ENCODE data around the gene EDN1.

Gene EDN1

DNA sequence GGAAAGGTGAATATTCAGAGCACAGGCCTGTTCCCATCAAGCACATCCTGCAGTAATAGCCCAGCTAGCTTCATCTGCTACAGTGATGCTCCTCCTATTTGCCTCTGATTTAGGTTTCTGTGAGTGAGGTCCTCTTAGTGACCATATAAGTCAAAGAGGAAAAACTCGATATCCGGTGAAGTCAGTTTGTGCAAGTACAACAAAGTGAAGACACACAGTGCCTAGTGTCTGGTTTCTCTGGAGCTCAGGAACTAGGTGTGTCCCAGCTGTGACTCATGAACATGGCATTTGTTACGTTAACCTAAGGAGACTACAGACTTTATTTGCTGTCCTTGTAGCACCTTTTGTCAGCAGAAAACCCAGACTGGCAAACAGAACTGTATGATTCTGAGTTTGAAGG lies 33.9 kb downstream of the EDN1 start:
- TF ChIP-seq, protein P1, sequence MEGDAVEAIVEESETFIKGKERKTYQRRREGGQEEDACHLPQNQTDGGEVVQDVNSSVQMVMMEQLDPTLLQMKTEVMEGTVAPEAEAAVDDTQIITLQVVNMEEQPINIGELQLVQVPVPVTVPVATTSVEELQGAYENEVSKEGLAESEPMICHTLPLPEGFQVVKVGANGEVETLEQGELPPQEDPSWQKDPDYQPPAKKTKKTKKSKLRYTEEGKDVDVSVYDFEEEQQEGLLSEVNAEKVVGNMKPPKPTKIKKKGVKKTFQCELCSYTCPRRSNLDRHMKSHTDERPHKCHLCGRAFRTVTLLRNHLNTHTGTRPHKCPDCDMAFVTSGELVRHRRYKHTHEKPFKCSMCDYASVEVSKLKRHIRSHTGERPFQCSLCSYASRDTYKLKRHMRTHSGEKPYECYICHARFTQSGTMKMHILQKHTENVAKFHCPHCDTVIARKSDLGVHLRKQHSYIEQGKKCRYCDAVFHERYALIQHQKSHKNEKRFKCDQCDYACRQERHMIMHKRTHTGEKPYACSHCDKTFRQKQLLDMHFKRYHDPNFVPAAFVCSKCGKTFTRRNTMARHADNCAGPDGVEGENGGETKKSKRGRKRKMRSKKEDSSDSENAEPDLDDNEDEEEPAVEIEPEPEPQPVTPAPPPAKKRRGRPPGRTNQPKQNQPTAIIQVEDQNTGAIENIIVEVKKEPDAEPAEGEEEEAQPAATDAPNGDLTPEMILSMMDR (conservative IDR thresholded peaks at IDR 0.05; ENCODE audit: low read depth, low read length): no peak
- Histone ChIP-seq H3K9ac (no peak overlapping the region), H3K4me3 (IDR thresholded peaks at IDR 0.05; ENCODE audit: insufficient read depth, low read depth, low read length) (no peak overlapping the region), H3K36me3 (ENCODE audit: insufficient read depth) (no peaks in the 10 kb centered on the region), H3K4me2 (no peak overlapping the region), H3K79me2 (ENCODE audit: insufficient read depth, low read depth) (no peaks in the 10 kb centered on the region), H3K27me3 (ENCODE audit: insufficient read depth, low read depth) (no peaks in the 10 kb centered on the region), H3K27ac (no peak overlapping the region), H3K4me1 (ENCODE audit: low read depth, poor library complexity, severe bottlenecking) (no peaks in the 10 kb centered on the region), H2AFZ (ENCODE audit: low read depth) (no peak overlapping the region), H4K20me1 (ENCODE audit: insufficient read depth) (no peaks in the 10 kb centered on the region)

DNA sequence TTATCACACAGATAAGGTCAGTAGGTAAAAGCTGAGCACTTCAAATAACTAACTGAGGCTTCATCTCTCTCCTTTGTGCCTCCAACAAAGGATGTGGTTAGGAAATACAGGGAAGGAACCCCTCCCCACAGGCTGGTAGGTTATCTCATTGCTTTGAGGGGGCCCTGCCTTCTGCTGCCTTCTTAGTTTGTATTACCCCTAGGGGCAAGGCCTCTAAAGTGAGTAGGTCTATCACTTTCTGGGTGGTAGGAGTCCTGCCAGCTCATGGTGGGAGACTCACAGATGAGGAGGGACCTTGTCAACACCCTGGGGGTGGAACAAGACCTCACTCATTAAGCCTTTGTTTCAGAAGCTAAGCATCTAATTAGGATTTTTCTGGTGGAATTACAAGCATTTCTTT lies 34.6 kb downstream of the EDN1 start:
- Histone ChIP-seq H3K4me3 (IDR thresholded peaks at IDR 0.05; ENCODE audit: insufficient read depth, low read depth, low read length) (no peak overlapping the region), H3K79me2 (ENCODE audit: insufficient read depth, low read depth) (no peaks in the 10 kb centered on the region), H2AFZ (ENCODE audit: low read depth) (no peak overlapping the region), H3K4me1 (ENCODE audit: low read depth, poor library complexity, severe bottlenecking) (no peaks in the 10 kb centered on the region), H3K27me3 (ENCODE audit: insufficient read depth, low read depth) (no peaks in the 10 kb centered on the region), H3K9ac (no peak overlapping the region), H3K27ac (no peak overlapping the region), H3K36me3 (ENCODE audit: insufficient read depth) (no peaks in the 10 kb centered on the region), H3K4me2 (no peak overlapping the region), H4K20me1 (ENCODE audit: insufficient read depth) (no peaks in the 10 kb centered on the region)
- TF ChIP-seq, protein P1 (conservative IDR thresholded peaks at IDR 0.05; ENCODE audit: low read depth, low read length): no peak

DNA sequence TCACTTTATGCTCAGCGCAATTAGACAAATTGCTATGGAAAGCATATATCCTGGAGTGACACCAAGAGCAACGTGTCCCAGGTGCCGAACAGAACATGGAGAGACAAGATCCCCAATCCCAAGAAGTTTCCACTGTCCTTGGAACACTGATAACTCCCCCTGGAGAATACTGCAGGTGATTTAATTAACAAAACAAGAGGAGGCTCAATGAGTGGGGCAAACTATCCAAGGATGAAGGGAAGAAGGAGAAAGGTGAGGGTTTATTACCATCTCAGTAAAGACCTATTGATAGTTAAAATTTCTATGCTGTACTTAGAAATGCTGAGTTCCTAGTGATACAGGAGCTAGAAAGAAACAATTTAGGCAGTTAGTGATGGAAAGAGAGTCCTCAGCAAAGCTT lies 35.7 kb downstream of the EDN1 start:
- Histone ChIP-seq H3K27ac (no peak overlapping the region), H3K36me3 (ENCODE audit: insufficient read depth) (no peaks in the 10 kb centered on the region), H3K4me2 (no peak overlapping the region)

DNA sequence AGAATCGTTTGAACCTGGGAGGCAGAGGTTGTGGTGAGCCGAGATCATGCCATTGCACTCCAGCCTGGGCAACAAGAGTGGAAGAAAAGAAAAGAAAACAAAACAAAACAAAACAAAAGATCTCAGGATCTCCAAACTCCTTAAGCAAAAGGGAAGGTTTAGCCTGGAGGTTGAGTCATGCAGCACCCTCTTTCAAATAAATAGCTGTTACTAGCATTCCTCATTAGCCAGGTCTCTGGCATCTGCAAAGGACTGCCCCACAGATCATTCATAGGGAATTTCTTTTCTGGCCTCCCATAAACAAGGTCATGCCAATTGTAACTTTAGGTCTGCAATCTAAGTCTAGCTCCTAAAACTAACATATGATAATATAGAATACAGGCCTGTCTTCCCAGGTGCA lies 37.2 kb downstream of the EDN1 start:
- Histone ChIP-seq H3K36me3 (ENCODE audit: insufficient read depth) (no peaks in the 10 kb centered on the region), H3K27me3 (ENCODE audit: insufficient read depth, low read depth) (no peaks in the 10 kb centered on the region), H4K20me1 (ENCODE audit: insufficient read depth) (no peaks in the 10 kb centered on the region), H3K4me3 (IDR thresholded peaks at IDR 0.05; ENCODE audit: insufficient read depth, low read depth, low read length) (no peak overlapping the region), H3K9ac (no peak overlapping the region), H2AFZ (ENCODE audit: low read depth) (no peak overlapping the region), H3K27ac (no peak overlapping the region), H3K4me1 (ENCODE audit: low read depth, poor library complexity, severe bottlenecking) (no peaks in the 10 kb centered on the region), H3K4me2 (no peak overlapping the region), H3K79me2 (ENCODE audit: insufficient read depth, low read depth) (no peaks in the 10 kb centered on the region)
- TF ChIP-seq, protein P1 (conservative IDR thresholded peaks at IDR 0.05; ENCODE audit: low read depth, low read length): no peak

More for the DNA sequence above, 35.7 kb downstream of the EDN1 start:
- Histone ChIP-seq H3K79me2 (ENCODE audit: insufficient read depth, low read depth) (no peaks in the 10 kb centered on the region), H3K4me3 (IDR thresholded peaks at IDR 0.05; ENCODE audit: insufficient read depth, low read depth, low read length) (no peak overlapping the region), H3K9ac (no peak overlapping the region), H3K4me1 (ENCODE audit: low read depth, poor library complexity, severe bottlenecking) (no peaks in the 10 kb centered on the region), H4K20me1 (ENCODE audit: insufficient read depth) (no peaks in the 10 kb centered on the region), H2AFZ (ENCODE audit: low read depth) (no peak overlapping the region), H3K27me3 (ENCODE audit: insufficient read depth, low read depth) (no peaks in the 10 kb centered on the region)
- TF ChIP-seq, protein P1 (conservative IDR thresholded peaks at IDR 0.05; ENCODE audit: low read depth, low read length): no peak
